ENCODE data around the gene PPP1R37.

PPP1R37 gene

GRCh38 chr19:45119582-45119981 is 26.6 kb downstream of the PPP1R37 start:
- 0 out of 2 replicates have a peak, but pooled peaks cover 3% of the 10 kb centered on the region for H3K4me1 ChIP-seq (ENCODE audit: insufficient read depth, low read length)
- H3K9ac ChIP-seq (ENCODE audit: low read depth, low read length): no peak overlapping the region
- H3K27me3 ChIP-seq (ENCODE audit: insufficient read depth, low read length): no peaks in the 10 kb centered on the region
- no peak overlapping the region for H3K4me3 ChIP-seq (ENCODE audit: low read length)
- H3K27ac ChIP-seq (ENCODE audit: low read depth, low read length): no peak overlapping the region
- 98% methylated on average over 6 of the region's 6 CpGs for WGBS
- H3K9me3 ChIP-seq (ENCODE audit: insufficient read depth, low read depth, low read length): no peaks in the 10 kb centered on the region
- no peaks in the 10 kb centered on the region for H3K36me3 ChIP-seq (ENCODE audit: insufficient read depth, low read length)

DNA sequence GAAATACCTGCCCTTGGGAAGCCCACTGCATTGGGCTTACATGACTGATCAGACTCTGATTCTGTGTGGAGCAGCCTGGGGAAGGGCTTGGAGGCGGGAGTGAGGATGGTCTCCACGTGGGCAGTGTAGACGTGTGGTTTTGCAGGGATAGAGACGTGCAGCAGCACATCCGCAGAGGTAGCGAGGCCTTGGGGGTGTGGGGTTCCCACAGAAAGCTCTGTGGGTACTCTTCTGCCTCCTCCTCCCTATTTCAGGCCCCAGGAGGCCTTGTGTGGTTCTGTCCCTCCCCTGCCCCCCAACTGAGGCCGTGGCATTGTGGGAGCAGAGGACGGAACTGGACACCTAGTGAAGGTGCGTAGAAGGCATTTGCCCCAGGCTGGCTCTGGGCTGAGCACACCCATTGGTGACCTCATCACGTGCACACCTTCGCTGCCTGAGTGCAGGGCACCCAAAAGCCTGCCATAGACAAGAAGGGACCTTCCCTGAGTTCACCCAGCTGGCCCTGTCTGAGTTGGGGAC is 28.9 kb downstream of the PPP1R37 start:
- Histone ChIP-seq H3K4me3 (ENCODE audit: low read length) (no peak overlapping the region), H3K36me3 (ENCODE audit: insufficient read depth, low read length) (no peaks in the 10 kb centered on the region), H3K27ac (ENCODE audit: low read depth, low read length) (no peak overlapping the region), H3K4me1 (ENCODE audit: insufficient read depth, low read length) (0 out of 2 replicates have a peak, but pooled peaks cover 3% of the 10 kb centered on the region), H3K9ac (ENCODE audit: low read depth, low read length) (no peak overlapping the region), H3K27me3 (ENCODE audit: insufficient read depth, low read length) (no peaks in the 10 kb centered on the region), H3K9me3 (ENCODE audit: insufficient read depth, low read depth, low read length) (no peaks in the 10 kb centered on the region)
- 92% methylated on average over 11 of the region's 11 CpGs for WGBS

- 86% methylated on average over 6 of the region's 6 CpGs for WGBS
- H3K36me3 ChIP-seq (ENCODE audit: insufficient read depth, low read length): no peaks in the 10 kb centered on the region
- H3K9ac ChIP-seq (ENCODE audit: low read depth, low read length): no peak overlapping the region
- no peaks in the 10 kb centered on the region for H3K4me1 ChIP-seq (ENCODE audit: insufficient read depth, low read length)
- no peak overlapping the region for H3K27ac ChIP-seq (ENCODE audit: low read depth, low read length)
- no peaks in the 10 kb centered on the region for H3K9me3 ChIP-seq (ENCODE audit: insufficient read depth, low read depth, low read length)
- H3K27me3 ChIP-seq (ENCODE audit: insufficient read depth, low read length): no peaks in the 10 kb centered on the region
- H3K4me3 ChIP-seq (ENCODE audit: low read length): no peak overlapping the region
These were observed 29.9 kb downstream of the PPP1R37 start for GRCh38 chr19:45122832-45123231.

GRCh38 chr19:45123440-45123850 is 30.5 kb downstream of the PPP1R37 start:
- Histone ChIP-seq H3K27ac (ENCODE audit: low read depth, low read length) (no peak overlapping the region), H3K9ac (ENCODE audit: low read depth, low read length) (peak overlapping the region; percentile 3; the same call in 1 of the 2 replicates), H3K36me3 (ENCODE audit: insufficient read depth, low read length) (no peaks in the 10 kb centered on the region), H3K4me1 (ENCODE audit: insufficient read depth, low read length) (no peaks in the 10 kb centered on the region), H3K9me3 (ENCODE audit: insufficient read depth, low read depth, low read length) (no peaks in the 10 kb centered on the region), H3K4me3 (ENCODE audit: low read length) (no peak overlapping the region), H3K27me3 (ENCODE audit: insufficient read depth, low read length) (no peaks in the 10 kb centered on the region)
- 95% methylated on average over 9 of the region's 9 CpGs for WGBS

DNA sequence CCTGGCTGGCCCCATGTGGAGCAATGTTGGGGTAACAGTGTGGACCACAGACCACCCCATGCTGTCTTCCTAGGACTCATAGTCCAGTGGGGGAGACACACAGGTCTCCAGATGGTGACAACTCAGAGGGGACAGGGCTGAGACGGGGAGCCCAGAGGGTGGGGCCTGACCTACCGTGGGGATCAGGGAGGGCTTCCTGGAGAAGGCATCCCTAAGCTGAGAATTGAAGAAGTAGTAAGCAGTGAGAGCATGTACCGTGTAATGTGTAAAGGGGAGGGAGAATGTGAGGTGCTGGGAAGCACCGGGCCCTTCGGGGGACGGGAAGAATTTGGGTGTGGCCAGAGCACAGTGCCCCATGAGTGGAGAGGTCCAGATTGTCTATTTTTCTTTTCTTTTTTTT is 31.0 kb downstream of the PPP1R37 start:
- no peaks in the 10 kb centered on the region for H3K4me1 ChIP-seq (ENCODE audit: insufficient read depth, low read length)
- H3K9me3 ChIP-seq (ENCODE audit: insufficient read depth, low read depth, low read length): no peaks in the 10 kb centered on the region
- H3K9ac ChIP-seq (ENCODE audit: low read depth, low read length): no peak overlapping the region
- WGBS: 95% methylated on average over 6 of the region's 6 CpGs
- H3K36me3 ChIP-seq (ENCODE audit: insufficient read depth, low read length): no peaks in the 10 kb centered on the region
- H3K27me3 ChIP-seq (ENCODE audit: insufficient read depth, low read length): no peaks in the 10 kb centered on the region
- no peak overlapping the region for H3K27ac ChIP-seq (ENCODE audit: low read depth, low read length)
- H3K4me3 ChIP-seq (ENCODE audit: low read length): no peak overlapping the region

- H3K27me3 ChIP-seq (ENCODE audit: insufficient read depth, low read length): no peaks in the 10 kb centered on the region
- H3K27ac ChIP-seq (ENCODE audit: low read depth, low read length): no peak overlapping the region
- no peaks in the 10 kb centered on the region for H3K9me3 ChIP-seq (ENCODE audit: insufficient read depth, low read depth, low read length)
- H3K4me1 ChIP-seq (ENCODE audit: insufficient read depth, low read length): no peaks in the 10 kb centered on the region
- no peak overlapping the region for H3K9ac ChIP-seq (ENCODE audit: low read depth, low read length)
- no peaks in the 10 kb centered on the region for H3K36me3 ChIP-seq (ENCODE audit: insufficient read depth, low read length)
- no peak overlapping the region for H3K4me3 ChIP-seq (ENCODE audit: low read length)
- WGBS: 88% methylated on average over 9 of the region's 9 CpGs
These were observed 32.4 kb downstream of the PPP1R37 start for GRCh38 chr19:45125360-45125759.

DNA sequence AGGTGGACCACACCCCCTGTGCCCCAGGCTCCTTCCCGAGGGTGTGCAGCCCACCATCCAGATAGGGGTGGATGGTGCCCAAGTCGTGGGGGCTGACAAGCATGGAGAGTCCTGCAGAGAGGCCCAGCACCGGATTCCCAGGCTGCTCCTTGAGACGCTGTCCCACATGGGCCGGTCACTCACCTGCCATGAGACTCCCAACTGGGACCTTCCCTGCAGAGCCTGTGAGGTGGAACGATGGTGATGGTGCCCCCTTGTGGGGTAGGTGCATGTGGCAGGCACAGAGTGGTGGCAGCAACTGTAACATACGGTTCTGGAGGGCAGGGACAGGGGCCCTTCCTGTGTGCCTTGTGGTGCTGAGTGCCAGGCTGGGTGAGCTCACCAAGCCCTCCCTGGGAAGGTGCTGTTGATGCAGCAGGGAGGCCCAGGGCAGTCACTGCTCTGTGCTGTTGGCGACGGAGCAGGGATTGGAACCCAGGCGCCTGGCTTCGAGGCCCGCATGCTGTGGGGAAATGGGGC is 33.1 kb downstream of the PPP1R37 start:
- H3K27ac ChIP-seq (ENCODE audit: low read depth, low read length): no peak overlapping the region
- H3K9me3 ChIP-seq (ENCODE audit: insufficient read depth, low read depth, low read length): no peaks in the 10 kb centered on the region
- H3K4me3 ChIP-seq (ENCODE audit: low read length): no peak overlapping the region
- H3K4me1 ChIP-seq (ENCODE audit: insufficient read depth, low read length): peaks cover 6% of the 10 kb centered on the region; the same call in 1 of the 2 replicates
- no peaks in the 10 kb centered on the region for H3K27me3 ChIP-seq (ENCODE audit: insufficient read depth, low read length)
- WGBS: 64% methylated on average over 12 of the region's 12 CpGs
- H3K36me3 ChIP-seq (ENCODE audit: insufficient read depth, low read length): no peaks in the 10 kb centered on the region
- H3K9ac ChIP-seq (ENCODE audit: low read depth, low read length): no peak overlapping the region

DNA sequence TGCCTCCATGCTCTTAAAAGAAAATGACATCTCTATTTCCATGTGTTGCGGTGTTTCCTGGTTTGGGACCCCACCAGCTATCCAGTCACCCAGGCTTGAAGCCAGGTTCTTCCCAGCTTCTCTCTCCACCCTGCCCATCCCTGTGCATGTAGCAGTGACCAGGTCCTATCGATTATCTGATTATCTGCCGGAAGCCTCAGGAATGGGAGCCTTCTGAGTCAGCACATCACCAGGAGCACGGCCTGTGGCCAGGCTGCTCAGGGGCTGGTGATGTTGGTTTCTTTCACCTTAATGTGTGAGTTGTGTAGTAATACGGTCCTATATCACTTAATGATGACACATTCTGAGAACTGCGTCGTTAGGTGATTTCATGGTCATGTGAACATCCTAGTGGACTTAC is 33.7 kb downstream of the PPP1R37 start:
- H3K27ac ChIP-seq (ENCODE audit: low read depth, low read length): no peak overlapping the region
- H3K36me3 ChIP-seq (ENCODE audit: insufficient read depth, low read length): no peaks in the 10 kb centered on the region
- no peaks in the 10 kb centered on the region for H3K9me3 ChIP-seq (ENCODE audit: insufficient read depth, low read depth, low read length)
- 88% methylated on average over 7 of the region's 7 CpGs for WGBS
- no peak overlapping the region for H3K4me3 ChIP-seq (ENCODE audit: low read length)
- no peaks in the 10 kb centered on the region for H3K27me3 ChIP-seq (ENCODE audit: insufficient read depth, low read length)
- no peak overlapping the region for H3K9ac ChIP-seq (ENCODE audit: low read depth, low read length)
- H3K4me1 ChIP-seq (ENCODE audit: insufficient read depth, low read length): peaks cover 6% of the 10 kb centered on the region; the same call in 1 of the 2 replicates

DNA sequence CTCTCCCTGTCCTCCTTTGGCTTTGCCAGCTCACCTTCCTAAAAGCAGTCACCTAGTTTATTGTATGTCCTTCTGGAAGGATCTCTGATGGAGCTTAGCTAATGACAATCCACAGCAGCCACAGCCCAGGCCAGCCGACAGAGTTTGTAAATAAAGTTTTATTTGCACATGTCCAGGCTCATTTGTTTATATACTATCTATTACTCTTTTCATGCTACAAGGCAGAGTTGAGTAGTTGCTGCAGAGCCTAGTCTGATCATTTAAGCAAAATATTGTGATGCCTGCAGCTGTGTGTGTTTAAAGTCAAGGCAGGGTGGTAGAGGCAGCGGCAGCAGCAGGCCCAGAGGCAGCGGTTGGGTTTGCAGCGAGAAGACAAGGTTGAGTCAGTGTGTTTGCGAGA is 35.2 kb downstream of the PPP1R37 start:
- WGBS: 78% methylated on average over 5 of the region's 5 CpGs
- no peaks in the 10 kb centered on the region for H3K9me3 ChIP-seq (ENCODE audit: insufficient read depth, low read depth, low read length)

GRCh38 chr19:45128806-45129205 is 35.8 kb downstream of the PPP1R37 start:
- H3K9ac ChIP-seq (ENCODE audit: low read depth, low read length): no peak overlapping the region
- no peaks in the 10 kb centered on the region for H3K27me3 ChIP-seq (ENCODE audit: insufficient read depth, low read length)
- no peak overlapping the region for H3K4me3 ChIP-seq (ENCODE audit: low read length)
- H3K36me3 ChIP-seq (ENCODE audit: insufficient read depth, low read length): no peaks in the 10 kb centered on the region
- no peaks in the 10 kb centered on the region for H3K9me3 ChIP-seq (ENCODE audit: insufficient read depth, low read depth, low read length)
- 96% methylated on average over 5 of the region's 5 CpGs for WGBS
- H3K4me1 ChIP-seq (ENCODE audit: insufficient read depth, low read length): peaks cover 6% of the 10 kb centered on the region; the same call in 1 of the 2 replicates
- H3K27ac ChIP-seq (ENCODE audit: low read depth, low read length): no peak overlapping the region

More for the DNA sequence above, 35.2 kb downstream of the PPP1R37 start:
- H3K27ac ChIP-seq (ENCODE audit: low read depth, low read length): no peak overlapping the region
- H3K4me1 ChIP-seq (ENCODE audit: insufficient read depth, low read length): peaks cover 6% of the 10 kb centered on the region; the same call in 1 of the 2 replicates
- no peak overlapping the region for H3K4me3 ChIP-seq (ENCODE audit: low read length)
- no peaks in the 10 kb centered on the region for H3K36me3 ChIP-seq (ENCODE audit: insufficient read depth, low read length)
- H3K27me3 ChIP-seq (ENCODE audit: insufficient read depth, low read length): no peaks in the 10 kb centered on the region
- no peak overlapping the region for H3K9ac ChIP-seq (ENCODE audit: low read depth, low read length)

- H3K27ac ChIP-seq (ENCODE audit: low read depth, low read length): no peak overlapping the region
- H3K4me3 ChIP-seq (ENCODE audit: low read length): no peak overlapping the region
- peaks cover 6% of the 10 kb centered on the region; the same call in 1 of the 2 replicates for H3K4me1 ChIP-seq (ENCODE audit: insufficient read depth, low read length)
- H3K27me3 ChIP-seq (ENCODE audit: insufficient read depth, low read length): no peaks in the 10 kb centered on the region
- H3K9ac ChIP-seq (ENCODE audit: low read depth, low read length): no peak overlapping the region
- 93% methylated on average over 13 of the region's 13 CpGs for WGBS
- no peaks in the 10 kb centered on the region for H3K9me3 ChIP-seq (ENCODE audit: insufficient read depth, low read depth, low read length)
- H3K36me3 ChIP-seq (ENCODE audit: insufficient read depth, low read length): no peaks in the 10 kb centered on the region
These were observed 37.3 kb downstream of the PPP1R37 start for GRCh38 chr19:45130236-45130635.
